Measurements from ENCODE around the gene TSPAN4.

The TSPAN4 gene

GRCh38 chr11:853682-854448 is 11.2 kb downstream of the TSPAN4 start:
- DNase-seq: no peak

- DNase-seq: no peak
Measured at GRCh38 chr11:854601-855329, 12.1 kb downstream of the TSPAN4 start.

- no peak for DNase-seq
Measured at GRCh38 chr11:855330-855674, 12.7 kb downstream of the TSPAN4 start.

GRCh38 chr11:855796-856195 is 13.1 kb downstream of the TSPAN4 start:
- no peak for DNase-seq

- no peak for DNase-seq
Measured at GRCh38 chr11:856397-856796, 13.7 kb downstream of the TSPAN4 start.

- no peak for DNase-seq
Measured at GRCh38 chr11:858053-858761, 15.6 kb downstream of the TSPAN4 start.

- DNase-seq: no peak
Measured at GRCh38 chr11:858762-859339, 16.2 kb downstream of the TSPAN4 start.

- DNase-seq: no peak
Measured at GRCh38 chr11:859394-860131, 16.9 kb downstream of the TSPAN4 start.

- no peak for DNase-seq
Measured at GRCh38 chr11:860234-861104, 17.8 kb downstream of the TSPAN4 start.

GRCh38 chr11:861105-861479 is 18.4 kb downstream of the TSPAN4 start:
- no peak for DNase-seq

GRCh38 chr11:862081-862661 is 19.5 kb downstream of the TSPAN4 start:
- DNase-seq: no peak

GRCh38 chr11:862696-863022 is 20.0 kb downstream of the TSPAN4 start:
- no peak for DNase-seq

- DNase-seq: no peak
Measured at GRCh38 chr11:863023-863909, 20.6 kb downstream of the TSPAN4 start.

GRCh38 chr11:863910-864827 is 21.5 kb downstream of the TSPAN4 start:
- no peak for DNase-seq

- DNase-seq: no peak
Measured at GRCh38 chr11:864898-865297, 22.2 kb downstream of the TSPAN4 start.

- no peak for DNase-seq
Measured at GRCh38 chr11:865462-866430, 23.1 kb downstream of the TSPAN4 start.

- no peak for DNase-seq
Measured at GRCh38 chr11:866481-866880, 23.8 kb downstream of the TSPAN4 start.

- no peak for DNase-seq
Measured at GRCh38 chr11:867856-868358, 25.3 kb downstream of the TSPAN4 start.

Data from AML-193 (cell line).